NCI-H1930 (cell line): ENCODE data around the gene CHSY3.

Experiments used
- DNase-seq, 2 experiments: peaks; one replicate each; lab custom pipeline; 2025; lab: John Stamatoyannopoulos, UW

The CHSY3 gene

DNA sequence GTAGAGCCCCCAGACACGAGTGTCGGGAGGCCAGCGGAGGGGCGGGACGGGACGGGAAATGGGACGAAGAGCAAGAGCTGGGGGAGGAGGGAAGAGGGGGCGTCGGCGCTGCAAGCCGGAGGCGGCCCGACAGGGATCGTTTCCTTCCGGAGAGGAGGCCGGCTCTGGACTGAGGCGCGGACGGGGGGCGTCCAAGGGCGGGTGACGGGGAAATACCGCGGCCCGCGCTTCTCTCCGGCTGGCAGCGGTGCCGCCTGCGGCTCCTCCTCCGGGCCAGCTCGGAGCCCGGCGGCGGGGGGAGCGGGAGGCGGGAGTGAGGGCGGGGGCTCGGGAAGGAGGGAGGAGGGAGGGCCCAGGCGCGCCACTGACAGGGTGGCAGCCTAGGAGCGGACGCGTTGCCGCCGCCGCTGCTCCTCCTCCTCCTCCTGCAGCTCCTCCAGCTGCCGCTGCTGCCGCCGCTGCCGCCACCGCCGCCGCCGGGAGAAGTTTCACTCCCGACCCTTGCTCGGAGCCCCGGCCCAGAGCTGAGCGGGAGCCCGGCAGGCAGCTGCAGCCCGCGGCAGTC is at the start of gene CHSY3:
CHSY3 (plus strand) TSS at position 364 of the 565 bp plus-strand sequence.
- peak; percentile 29 to 47 for DNase-seq

DNA sequence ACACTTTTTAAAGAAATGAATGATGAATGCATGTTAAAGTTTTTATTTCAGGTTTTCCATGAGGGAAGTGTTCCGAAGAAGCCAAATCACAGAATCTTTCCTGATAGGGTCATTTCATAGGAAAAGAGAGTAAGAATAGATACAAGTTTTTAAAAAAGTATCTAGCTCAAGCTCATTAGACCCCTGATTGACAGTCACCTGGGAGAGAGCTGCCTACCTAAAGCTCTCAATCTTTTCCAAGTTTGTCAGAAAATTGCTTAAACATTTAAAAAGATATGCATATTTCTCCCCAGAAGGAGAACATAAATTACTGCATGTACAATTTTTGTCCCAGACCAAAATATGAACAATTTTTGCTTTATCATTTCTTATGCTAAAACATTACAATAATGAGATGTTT is 47.9 kb upstream of the CHSY3 start:
- DNase-seq = no peak

DNA sequence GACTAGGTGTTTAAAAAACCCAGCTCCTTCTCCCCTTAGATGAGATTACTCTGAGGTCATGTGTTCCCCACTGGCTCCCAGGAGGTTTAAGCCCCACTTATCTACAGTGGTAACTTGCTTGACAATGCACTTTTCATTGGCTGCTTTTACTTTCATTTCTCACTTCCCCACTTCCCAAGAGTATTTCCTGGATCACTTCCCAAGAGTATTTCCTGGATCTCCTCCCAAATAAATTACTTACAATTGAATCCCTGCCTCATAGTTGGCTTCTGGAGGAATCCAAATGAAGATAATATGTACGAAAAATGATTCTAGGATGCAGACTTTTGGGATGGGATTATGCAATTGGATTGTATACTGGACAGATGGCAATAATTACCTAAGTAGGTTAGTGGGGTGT is 47.1 kb upstream of the CHSY3 start:
- no peak for DNase-seq

DNA sequence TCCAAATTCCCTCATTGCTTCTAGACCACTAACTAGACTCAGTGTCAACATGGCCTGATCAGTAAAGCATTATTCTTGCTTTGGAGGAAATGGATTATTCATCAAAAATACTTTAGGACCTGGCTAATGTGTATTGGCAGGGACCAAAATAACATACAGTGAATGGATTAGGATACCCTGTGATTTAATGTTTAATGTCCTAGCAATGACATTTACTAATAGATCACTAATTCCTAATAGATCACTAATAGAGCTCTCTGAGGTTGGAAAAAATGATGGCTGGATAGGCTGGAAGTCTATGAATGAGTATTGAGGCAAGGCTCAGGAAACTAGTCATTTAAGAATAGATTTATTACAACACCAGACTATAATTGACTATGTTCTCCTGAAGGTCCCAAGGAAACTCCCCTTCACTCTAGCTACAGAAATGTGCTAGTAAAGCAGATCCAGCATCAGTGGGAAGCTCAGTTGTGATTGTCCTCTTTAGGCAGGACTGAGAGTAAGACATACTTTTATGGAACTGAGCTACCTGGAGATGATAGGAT is 46.1 kb upstream of the CHSY3 start:
- DNase-seq = no peak

DNA sequence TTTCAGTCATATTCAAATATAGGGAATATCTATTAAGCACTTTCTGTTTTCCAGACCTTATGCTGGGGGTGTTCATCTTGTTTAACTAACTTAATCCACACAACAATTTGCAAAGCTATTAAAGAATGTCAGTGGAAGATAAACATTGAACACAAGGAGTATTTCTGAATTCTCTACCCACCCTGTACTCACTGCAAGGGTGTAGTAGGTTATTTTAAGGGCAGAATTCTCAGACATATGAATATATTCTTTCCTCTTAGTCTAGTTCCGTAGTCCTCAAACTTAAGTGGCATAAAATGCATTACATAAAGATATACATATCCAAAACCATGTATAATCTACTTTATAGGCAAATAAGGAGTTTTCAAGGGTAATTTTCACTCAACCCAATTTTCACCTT is 19.9 kb upstream of the CHSY3 start:
- no peak for DNase-seq

DNA sequence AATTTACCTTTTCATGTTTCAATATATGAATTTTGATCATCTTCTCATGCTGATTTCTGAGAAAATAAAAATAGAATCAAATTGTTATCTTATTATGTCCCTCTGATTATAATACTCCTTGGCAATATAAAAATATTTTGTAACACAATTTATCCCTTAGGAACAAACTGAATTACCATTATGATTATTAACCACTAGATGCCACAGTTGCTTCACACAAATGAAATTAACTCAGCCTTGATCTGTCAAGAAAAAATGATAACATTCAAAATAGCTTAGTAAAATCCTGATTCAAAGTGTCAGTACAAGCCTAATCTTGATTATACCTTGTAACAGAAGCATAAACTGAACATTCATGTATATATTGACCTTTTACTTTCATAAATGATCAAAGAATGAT is 4.8 kb upstream of the CHSY3 start:
- DNase-seq = peak in 1 of 2 experiments; percentile 1

DNA sequence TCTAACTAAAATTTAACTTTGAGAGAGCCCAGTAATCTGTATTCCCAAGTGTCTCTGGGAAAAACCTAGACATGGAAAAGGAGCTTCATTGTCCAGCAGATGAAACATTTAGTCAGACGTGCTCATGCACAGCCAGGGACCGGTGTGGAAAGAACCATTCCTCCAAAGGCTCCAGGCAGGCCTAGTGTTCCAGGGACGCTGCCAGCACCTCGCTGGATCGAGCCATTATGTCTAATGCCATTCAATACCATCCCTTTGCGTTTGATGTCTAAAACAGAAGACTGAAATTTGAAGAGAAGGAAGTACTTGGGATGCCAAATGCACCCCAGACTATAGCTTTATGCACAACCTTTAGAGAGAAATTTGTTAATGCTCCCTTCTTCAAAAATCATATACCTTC is 1.4 kb upstream of the CHSY3 start:
- no peak for DNase-seq

DNA sequence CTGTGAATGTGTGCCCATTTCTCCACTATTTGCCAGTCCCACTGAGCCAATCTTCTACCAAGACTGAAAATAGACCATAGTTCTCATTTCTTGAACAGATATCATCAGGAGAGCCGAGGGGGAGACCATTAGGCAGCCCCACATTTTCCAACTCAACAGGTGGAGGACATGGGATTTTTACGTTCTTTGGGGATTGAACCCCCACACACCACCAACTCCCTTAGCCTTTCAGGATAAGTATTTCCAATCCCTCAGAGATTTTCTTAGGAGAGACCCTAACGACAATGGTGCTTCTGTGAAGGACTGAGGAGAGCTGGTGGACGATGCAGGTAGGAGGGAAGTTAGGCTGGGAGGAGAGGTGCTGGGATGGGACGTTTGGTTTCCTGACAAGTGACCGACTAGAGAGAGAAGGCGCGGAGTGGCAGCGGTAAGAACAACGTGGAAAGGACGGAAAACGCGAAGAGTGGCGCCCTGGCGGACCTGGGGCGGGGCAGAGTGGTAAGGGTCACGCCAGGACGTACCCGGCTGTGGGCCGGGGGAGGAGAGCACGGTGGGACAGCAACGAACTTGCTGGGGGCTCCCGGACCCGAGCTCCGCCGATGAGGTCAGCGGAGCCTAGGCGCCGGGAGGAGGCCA is 681 bp upstream of the CHSY3 start:
- DNase-seq = no peak

DNA sequence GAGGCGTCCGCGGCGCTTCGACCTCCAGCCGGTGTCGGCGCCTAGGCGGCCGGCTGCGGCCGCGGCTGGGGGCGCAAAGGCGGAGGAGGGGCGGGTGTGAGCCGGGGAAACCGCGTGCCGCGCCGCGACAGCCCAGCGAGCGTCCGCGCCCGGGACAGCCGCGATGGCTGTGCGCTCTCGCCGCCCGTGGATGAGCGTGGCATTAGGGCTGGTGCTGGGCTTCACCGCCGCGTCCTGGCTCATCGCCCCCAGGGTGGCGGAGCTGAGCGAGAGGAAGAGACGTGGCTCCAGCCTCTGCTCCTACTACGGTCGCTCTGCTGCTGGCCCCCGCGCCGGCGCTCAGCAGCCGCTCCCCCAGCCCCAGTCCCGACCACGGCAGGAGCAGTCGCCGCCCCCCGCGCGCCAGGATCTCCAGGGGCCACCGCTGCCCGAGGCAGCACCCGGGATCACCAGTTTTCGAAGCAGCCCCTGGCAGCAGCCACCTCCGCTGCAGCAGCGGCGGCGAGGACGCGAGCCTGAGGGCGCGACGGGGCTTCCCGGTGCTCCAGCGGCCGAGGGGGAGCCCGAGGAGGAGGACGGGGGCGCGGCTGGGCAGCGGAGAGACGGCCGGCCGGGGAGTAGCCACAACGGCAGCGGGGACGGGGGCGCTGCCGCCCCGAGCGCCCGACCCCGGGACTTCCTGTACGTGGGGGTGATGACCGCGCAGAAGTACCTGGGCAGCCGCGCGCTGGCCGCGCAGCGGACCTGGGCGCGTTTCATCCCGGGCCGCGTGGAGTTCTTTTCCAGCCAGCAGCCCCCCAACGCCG is 605 bp downstream of the CHSY3 start:
- DNase-seq = no peak

DNA sequence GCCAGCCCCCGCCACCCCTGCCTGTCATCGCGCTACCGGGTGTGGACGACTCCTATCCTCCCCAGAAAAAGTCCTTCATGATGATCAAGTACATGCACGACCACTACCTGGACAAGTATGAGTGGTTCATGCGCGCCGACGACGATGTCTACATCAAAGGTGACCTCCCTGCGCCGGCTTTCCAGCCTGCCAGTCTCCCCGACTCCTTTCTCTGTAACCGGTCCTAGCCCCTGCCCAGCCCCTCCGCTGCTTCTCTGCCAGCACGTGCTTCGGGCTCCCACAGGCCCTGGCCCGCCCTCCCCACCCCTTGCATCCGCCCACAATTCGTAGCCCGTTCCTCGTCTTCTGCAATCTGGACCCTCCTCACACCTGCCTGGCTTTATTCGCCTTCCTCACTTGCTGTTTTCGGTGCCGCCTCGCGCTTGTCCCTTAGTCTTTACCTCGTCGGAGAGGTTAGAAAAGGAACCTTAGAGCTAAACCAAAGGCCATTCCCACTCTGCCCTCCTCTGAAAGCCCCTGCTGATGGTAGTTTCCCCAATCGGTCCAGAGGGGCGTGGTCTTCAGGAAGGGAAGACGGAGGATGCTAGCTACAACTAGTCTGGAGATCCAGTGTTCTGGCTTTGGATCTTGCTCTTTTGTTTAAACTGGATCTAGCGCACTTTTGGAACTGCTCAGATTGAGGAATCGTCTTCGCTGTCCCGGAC is 1.4 kb downstream of the CHSY3 start:
- DNase-seq = no peak

DNA sequence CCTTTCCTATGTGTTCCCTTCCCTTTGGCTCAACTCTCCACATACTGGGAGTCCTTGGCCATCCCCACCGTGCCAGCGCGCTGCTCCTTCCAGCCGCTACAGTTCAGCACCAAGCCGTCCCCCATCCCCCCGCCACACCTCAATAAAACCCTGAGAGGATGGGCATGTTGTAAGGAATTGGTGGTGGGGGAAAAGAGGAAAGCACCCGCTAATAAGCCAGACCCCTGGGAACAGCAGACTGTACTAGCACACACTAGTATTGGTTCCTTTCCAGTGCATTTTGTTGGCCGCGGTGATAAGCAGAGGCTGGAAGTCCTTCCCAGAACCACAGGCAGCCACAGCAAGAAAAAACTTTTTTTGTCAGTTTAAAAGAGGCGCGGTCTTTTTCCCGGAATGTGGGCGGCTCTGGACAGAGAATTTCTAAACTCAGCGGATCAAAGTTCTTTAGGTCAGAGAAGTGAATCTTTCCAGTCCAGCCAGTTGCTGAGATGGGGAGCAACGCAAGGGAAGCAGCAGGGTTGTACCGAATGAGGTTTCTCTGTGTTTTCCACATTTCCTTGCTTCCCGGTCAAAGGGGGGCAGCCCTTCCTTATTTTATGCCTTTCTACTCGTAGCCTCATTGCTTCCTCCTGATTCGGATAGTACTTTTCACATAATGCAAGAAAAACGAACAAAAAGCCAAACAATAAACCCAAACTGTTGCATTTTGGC is 2.1 kb downstream of the CHSY3 start:
- DNase-seq = no peak

DNA sequence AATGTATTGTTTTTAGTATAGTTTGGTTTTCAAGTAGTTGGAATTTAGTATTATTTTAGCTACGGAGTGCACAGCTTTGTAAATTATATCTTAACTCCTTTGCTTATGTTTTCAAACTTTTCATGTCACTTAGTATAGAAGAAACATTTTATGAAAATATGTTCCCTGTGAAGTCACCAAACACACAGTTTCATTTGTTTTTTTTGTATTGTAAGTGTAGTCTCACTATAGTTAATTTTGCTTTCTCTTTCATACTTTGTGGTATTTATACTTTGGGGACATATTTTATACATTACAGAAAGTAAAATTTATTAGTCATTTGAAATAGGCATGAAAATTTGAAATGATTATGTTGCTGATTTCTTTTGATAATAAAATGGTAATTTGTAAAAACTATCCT is 5.0 kb downstream of the CHSY3 start:
- no peak for DNase-seq

DNA sequence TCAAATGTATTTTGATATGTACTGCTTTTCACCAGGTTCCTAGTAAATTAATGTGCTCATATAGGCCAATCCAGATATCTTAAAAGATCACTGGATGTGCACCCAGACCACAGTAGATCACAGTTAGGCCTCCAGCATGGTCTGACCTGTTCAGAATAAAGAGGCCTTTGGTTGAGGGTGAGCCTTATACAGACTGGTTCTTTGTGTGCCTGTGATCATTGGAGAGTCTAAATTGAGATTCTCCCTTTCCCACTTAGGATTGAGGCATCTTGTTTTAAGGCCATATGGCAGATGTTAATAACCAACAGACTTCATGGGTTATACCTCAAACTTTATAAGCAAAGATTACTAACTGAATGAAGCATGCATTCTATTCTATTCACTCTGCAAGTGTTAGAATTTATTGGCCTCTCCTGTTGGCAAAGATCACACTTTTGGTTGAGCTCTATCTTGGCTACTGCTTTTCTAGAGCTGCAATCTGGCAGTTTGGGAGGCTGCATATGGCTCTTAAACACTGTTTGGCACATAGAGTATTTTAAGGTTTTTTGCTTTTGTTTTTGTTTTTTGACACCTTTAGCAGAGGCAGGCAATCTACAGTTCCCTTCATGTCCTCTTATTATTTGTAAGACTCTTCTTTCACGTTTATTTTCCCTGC is 8.5 kb downstream of the CHSY3 start:
- no peak for DNase-seq

DNA sequence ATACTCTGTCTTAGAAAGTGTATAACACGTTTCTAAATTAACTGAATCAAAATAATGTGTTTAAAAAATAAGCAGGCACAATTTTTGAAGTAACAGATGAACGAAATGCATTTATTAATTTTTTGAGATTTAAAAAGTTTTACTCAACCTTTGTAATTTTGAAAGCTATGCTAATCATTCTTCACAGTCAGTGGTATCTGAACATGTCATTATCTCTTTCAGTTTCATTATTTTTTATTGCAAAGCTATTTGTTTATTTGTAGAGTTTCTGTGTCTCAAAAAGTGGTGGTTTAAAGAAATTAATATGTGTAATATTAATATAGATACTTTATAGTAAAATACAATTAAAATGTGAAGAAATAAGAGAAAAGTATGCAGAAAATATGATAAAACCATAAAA is 11.2 kb downstream of the CHSY3 start:
- no peak for DNase-seq

DNA sequence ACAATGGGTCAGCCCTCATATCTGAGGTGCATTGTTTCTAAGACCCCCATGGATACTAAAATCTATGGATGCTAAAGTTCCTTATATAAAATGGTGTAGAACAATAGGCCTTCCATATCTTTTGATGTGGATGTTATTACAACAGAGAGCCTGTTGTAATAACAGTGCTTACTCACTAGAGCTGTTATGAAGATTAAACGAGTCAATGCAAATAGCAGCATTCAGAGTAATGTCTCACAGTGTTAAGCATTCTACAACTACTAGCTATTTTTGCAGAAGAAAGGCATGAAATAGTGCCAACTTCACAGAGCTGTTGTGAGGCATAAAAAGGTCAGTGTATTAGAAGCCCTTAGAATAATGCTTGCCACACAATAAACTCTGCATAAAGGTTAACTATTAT is 13.0 kb downstream of the CHSY3 start:
- no peak for DNase-seq

DNA sequence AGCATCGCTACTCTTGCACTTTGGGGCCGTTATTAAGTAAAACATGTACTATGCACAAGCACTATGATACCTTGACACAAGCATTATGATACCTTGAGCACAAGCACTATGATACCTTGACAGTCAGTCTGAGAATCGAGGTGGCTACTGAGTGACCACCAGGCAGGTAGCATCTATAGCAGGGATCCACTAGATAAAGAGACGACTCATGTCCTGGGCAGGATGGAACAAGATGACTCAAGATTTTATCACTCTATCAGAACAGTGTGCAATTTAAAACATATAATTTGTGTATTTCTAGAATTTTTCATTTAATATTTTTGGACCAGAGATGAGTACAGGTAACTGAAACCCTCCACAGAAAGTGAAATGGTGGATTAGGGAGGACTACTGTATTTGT is 16.9 kb downstream of the CHSY3 start:
- DNase-seq = no peak

DNA sequence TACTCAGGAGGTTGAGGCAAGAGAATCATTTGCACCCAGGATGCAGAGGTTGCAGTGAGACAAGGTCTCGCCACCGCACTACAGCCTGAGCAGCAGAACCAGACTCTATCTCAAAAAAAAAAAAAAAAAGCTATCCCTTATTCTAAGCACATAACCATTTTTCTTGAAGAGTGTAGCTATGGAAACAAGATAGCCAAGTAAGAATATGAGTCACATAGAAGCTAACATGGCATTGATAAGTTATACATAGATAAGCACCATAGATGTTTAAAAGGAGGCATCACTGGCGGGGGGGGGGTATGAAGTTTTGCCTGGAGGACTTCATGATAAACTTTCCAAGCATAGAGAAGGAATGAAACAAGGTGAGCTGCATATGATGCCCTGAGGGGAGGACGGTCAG is 26.0 kb downstream of the CHSY3 start:
- DNase-seq = no peak

DNA sequence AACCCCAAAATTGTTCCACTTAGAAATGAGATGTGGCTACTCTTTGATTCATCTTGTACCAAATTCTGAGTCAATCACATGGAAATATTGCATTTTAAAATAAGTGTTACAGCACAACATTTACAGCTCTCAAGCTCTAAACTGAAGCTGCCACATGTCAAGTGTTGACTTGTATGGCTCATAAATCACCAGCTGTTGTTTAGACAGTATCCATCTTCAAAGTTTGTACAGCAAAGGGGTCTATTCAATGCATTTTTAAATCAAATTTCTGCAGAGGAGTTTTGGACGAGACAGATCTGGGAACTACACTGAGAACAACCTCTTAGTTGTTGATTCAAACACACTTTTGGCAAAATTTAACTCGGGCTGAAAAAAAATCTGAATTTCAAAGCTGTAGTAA is 31.4 kb downstream of the CHSY3 start:
- DNase-seq = no peak

DNA sequence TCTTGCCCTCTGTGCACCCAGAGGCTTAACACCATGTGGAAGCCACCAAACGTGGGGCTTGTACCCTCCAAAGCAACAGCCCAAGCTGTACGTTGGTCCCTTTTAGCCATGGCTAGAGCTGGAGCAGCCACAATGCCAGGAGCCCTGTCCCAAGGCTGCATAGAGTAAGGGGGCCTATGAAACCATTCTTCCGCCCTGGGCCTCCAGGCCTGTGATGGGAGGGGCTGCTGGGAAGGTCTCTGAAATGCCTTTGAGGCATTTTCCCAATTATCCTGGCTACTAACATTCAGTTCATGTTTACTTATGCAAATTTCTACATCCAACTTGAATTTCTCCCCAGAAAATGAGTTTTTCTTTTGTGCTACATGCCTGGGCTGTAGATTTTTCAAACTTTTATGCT is 33.8 kb downstream of the CHSY3 start:
- no peak for DNase-seq

DNA sequence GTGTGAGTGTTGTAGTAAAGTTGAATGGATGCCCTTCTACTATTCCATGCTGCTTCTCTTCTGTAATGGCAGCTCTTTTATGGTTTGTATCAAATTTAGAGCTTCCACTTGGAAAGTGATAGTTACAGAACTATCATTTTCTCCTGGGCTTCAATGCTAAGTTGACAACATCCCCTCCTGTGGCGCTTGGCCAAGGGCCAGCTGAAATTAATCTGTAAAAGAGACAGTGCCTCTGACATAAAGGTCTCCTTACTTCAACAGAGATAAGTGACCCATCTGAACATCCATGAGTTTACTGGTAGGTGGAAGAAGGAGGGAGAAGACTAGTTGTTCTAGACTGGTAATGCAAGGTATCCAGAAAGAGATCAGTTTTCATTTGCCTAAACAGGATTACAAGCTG is 39.7 kb downstream of the CHSY3 start:
- no peak for DNase-seq

DNA sequence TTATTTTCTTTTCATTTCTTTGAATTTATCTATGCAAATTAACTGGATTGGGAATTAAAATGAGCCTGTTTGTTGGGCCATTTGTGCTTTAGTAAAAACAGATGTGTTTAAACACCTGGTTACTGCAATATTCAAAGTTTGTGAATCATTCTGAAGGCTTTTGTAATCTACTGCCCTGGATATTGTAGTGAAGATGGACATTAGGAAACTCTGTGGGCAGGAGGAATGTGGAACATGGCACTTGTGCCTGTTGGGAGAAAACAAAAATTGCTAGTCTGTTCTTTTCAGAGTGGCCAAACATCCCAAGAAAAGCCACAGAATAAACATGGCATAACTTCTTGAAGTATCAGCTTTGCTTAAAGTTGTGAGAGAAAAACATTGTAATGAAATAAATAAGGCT is 40.8 kb downstream of the CHSY3 start:
- DNase-seq = peak in 1 of 2 experiments; percentile 3
